Astrocyte (in vitro differentiated cells and primary cell): ENCODE measurements around the gene MTA3. TPM values are rescaled to one million over a fixed set of nuclear protein-coding genes. Genes with fewer than 3 reads are reported as not detected.

Source experiments
- DNase-seq: peaks from one replicate; pipeline ENCODE4 v3.0.0-alpha.2; 2010; ENCODE audit warnings: low read depth
- FAIRE-seq: peaks from 2 replicates; lab custom pipeline; 2011; peaks lifted over from hg19 to GRCh38; lab: Jason Lieb, UNC
- H2AFZ ChIP-seq: 2 replicates; pipeline ENCODE4 v1.6.0; 2012; ENCODE audit warnings: low read depth, low read length, inconsistent platforms
- H3K27ac ChIP-seq: 2 replicates; pipeline ENCODE4 v1.5.1; 2011; ENCODE audit warnings: low read depth, low read length, inconsistent platforms
- H3K27me3 ChIP-seq: 2 replicates; pipeline ENCODE4 v1.6.0; 2011; ENCODE audit warnings: low read length, inconsistent platforms; ENCODE audit not compliant: insufficient read depth
- H3K36me3 ChIP-seq: 2 replicates; pipeline ENCODE4 v1.5.1; 2011; ENCODE audit warnings: low read length, inconsistent platforms; ENCODE audit not compliant: insufficient read depth
- H3K4me1 ChIP-seq: 2 replicates; pipeline ENCODE4 v1.5.1; 2011; ENCODE audit warnings: low read length, inconsistent platforms; ENCODE audit not compliant: insufficient read depth
- H3K4me2 ChIP-seq: 2 replicates; pipeline ENCODE4 v1.6.0; 2012; ENCODE audit warnings: low read length, inconsistent platforms
- H3K4me3 ChIP-seq: 2 replicates; pipeline ENCODE4 v1.5.1; 2011; ENCODE audit warnings: low read depth, mild to moderate bottlenecking, low read length, inconsistent platforms; ENCODE audit not compliant: insufficient read depth
- H3K79me2 ChIP-seq: 2 replicates; pipeline ENCODE4 v1.6.0; 2012; ENCODE audit warnings: mild to moderate bottlenecking, low read length, inconsistent platforms; ENCODE audit not compliant: insufficient read depth
- H3K9ac ChIP-seq: 2 replicates; pipeline ENCODE4 v1.6.0; 2012; ENCODE audit warnings: mild to moderate bottlenecking, low read length, inconsistent platforms
- H3K9me3 ChIP-seq: 2 replicates; pipeline ENCODE4 v1.5.1; 2012; ENCODE audit warnings: low read depth, mild to moderate bottlenecking, low read length, inconsistent platforms; ENCODE audit not compliant: insufficient read depth
- H4K20me1 ChIP-seq: 2 replicates; pipeline ENCODE4 v1.6.0; 2012; ENCODE audit warnings: low read length, inconsistent platforms; ENCODE audit not compliant: insufficient read depth
- H3K27ac Mint-ChIP-seq: one replicate; pipeline ENCODE4 v1.8.0; 2021; ENCODE audit warnings: mild to moderate bottlenecking, mixed read lengths; ENCODE audit not compliant: unreplicated experiment
- H3K27me3 Mint-ChIP-seq: one replicate; pipeline ENCODE4 v1.8.0; 2021; ENCODE audit warnings: low read depth, mixed read lengths; ENCODE audit not compliant: unreplicated experiment
- H3K36me3 Mint-ChIP-seq: one replicate; pipeline ENCODE4 v1.8.0; 2021; ENCODE audit warnings: low read depth, mixed read lengths; ENCODE audit not compliant: unreplicated experiment
- H3K4me1 Mint-ChIP-seq: one replicate; pipeline ENCODE4 v1.8.0; 2021; ENCODE audit warnings: low read depth, mixed read lengths; ENCODE audit not compliant: unreplicated experiment
- H3K4me3 Mint-ChIP-seq: one replicate; pipeline ENCODE4 v1.8.0; 2021; ENCODE audit warnings: mild to moderate bottlenecking, moderate library complexity, mixed read lengths; ENCODE audit not compliant: unreplicated experiment
- H3K9me3 Mint-ChIP-seq: one replicate; pipeline ENCODE4 v1.8.0; 2021; ENCODE audit warnings: mild to moderate bottlenecking, mixed read lengths; ENCODE audit not compliant: unreplicated experiment
- CTCF ChIP-seq: IDR thresholded peaks from 2 replicates; pipeline ENCODE4 v1.5.1; 2011; ENCODE audit warnings: low read depth, mild to moderate bottlenecking, inconsistent platforms, low read length, moderate library complexity; ENCODE audit not compliant: insufficient read depth
- EZH2 ChIP-seq: IDR thresholded peaks from 2 replicates; pipeline ENCODE4 v1.6.1; 2012; ENCODE audit warnings: mild to moderate bottlenecking, low read length, inconsistent platforms; ENCODE audit not compliant: insufficient read depth
- total RNA-seq: library from RNA; stranded (reverse); gene quantifications from 2 replicates; pipeline ENCODE4 v1.2.1, GENCODE V29; 2021

The MTA3 gene
- total RNA-seq, 1 donor from 2014 or later = 69.4 TPM

GRCh38 chr2:42636934-42637333 is 68.5 kb downstream of the MTA3 start:
- FAIRE-seq = no peak
- TF ChIP-seq EZH2 (no peak), CTCF (no peak)
- peaks cover 2% of the 10 kb centered on the region for H3K36me3 Mint-ChIP-seq
- DNase-seq = no peak
- H3K27me3 ChIP-seq = no peaks in the 10 kb centered on the region
- H3K9ac ChIP-seq = no peak overlapping the region
- H3K9me3 Mint-ChIP-seq = no peaks in the 10 kb centered on the region
- H3K4me2 ChIP-seq = no peak overlapping the region
- no peak overlapping the region for H3K4me3 ChIP-seq
- no peaks in the 10 kb centered on the region for H3K4me1 ChIP-seq
- H3K27ac ChIP-seq = no peak overlapping the region
- H3K9me3 ChIP-seq = no peaks in the 10 kb centered on the region
- peaks cover 5% of the 10 kb centered on the region for H4K20me1 ChIP-seq
- H3K4me3 Mint-ChIP-seq = no peak overlapping the region
- H3K27me3 Mint-ChIP-seq = no peaks in the 10 kb centered on the region
- no peaks in the 10 kb centered on the region for H3K79me2 ChIP-seq
- no peak overlapping the region for H3K27ac Mint-ChIP-seq
- H3K36me3 ChIP-seq = no peaks in the 10 kb centered on the region
- peaks cover 12% of the 10 kb centered on the region for H3K4me1 Mint-ChIP-seq
- H2AFZ ChIP-seq = no peak overlapping the region

- no peak overlapping the region for H3K9ac ChIP-seq
- Mint-ChIP-seq H3K27ac (no peak overlapping the region), H3K4me1 (peaks cover 10% of the 10 kb centered on the region), H3K9me3 (no peaks in the 10 kb centered on the region), H3K27me3 (no peaks in the 10 kb centered on the region), H3K36me3 (peaks cover 4% of the 10 kb centered on the region), H3K4me3 (no peak overlapping the region)
- FAIRE-seq = no peak
- no peak overlapping the region for H2AFZ ChIP-seq
- H3K4me1 ChIP-seq = no peaks in the 10 kb centered on the region
- H3K4me3 ChIP-seq = no peak overlapping the region
- no peak for TF ChIP-seq CTCF
- TF ChIP-seq EZH2 = no peak
- no peaks in the 10 kb centered on the region for H3K9me3 ChIP-seq
- H3K4me2 ChIP-seq = no peak overlapping the region
- H3K27ac ChIP-seq = no peak overlapping the region
- H4K20me1 ChIP-seq = peaks cover 5% of the 10 kb centered on the region
- no peaks in the 10 kb centered on the region for H3K79me2 ChIP-seq
- no peaks in the 10 kb centered on the region for H3K27me3 ChIP-seq
- no peak for DNase-seq
- H3K36me3 ChIP-seq = no peaks in the 10 kb centered on the region
Observed at GRCh38 chr2:42638080-42638784, 69.8 kb downstream of the MTA3 start.

GRCh38 chr2:42639340-42640077 is 71.1 kb downstream of the MTA3 start:
- Histone ChIP-seq H3K9ac (no peak overlapping the region), H3K4me2 (peak overlapping the region; percentile 37), H3K4me3 (no peak overlapping the region), H2AFZ (no peak overlapping the region), H3K9me3 (no peaks in the 10 kb centered on the region), H3K4me1 (no peaks in the 10 kb centered on the region), H3K27me3 (no peaks in the 10 kb centered on the region), H3K79me2 (no peaks in the 10 kb centered on the region), H3K27ac (no peak overlapping the region), H4K20me1 (peaks cover 5% of the 10 kb centered on the region), H3K36me3 (peaks cover 4% of the 10 kb centered on the region)
- Mint-ChIP-seq H3K27me3 (no peaks in the 10 kb centered on the region), H3K4me3 (peak overlapping the region; percentile 34), H3K9me3 (no peaks in the 10 kb centered on the region), H3K27ac (peak overlapping the region; percentile 81), H3K4me1 (peaks cover 10% of the 10 kb centered on the region), H3K36me3 (peaks cover 2% of the 10 kb centered on the region)
- DNase-seq (no peak), FAIRE-seq (no peak)
- TF ChIP-seq CTCF = no peak
- no peak for TF ChIP-seq EZH2
